ENCODE data around the gene MCF2L.

- TF ChIP-seq CTCF (IDR thresholded peaks at IDR 0.05; ENCODE audit: poor library complexity, severe bottlenecking) (no peak), MXI1 (conservative IDR thresholded peaks at IDR 0.05; ENCODE audit: poor library complexity, severe bottlenecking) (no peak), RAD21 (conservative IDR thresholded peaks at IDR 0.05) (no peak), REST (IDR thresholded peaks at IDR 0.05; ENCODE audit: borderline replicate concordance) (no peak), POLR2AphosphoS5 (IDR thresholded peaks at IDR 0.05) (no peak), EP300 (conservative IDR thresholded peaks at IDR 0.05; ENCODE audit: poor library complexity, severe bottlenecking) (no peak), TAF1 (IDR thresholded peaks at IDR 0.05; ENCODE audit: low read depth) (no peak), EZH2 (IDR thresholded peaks at IDR 0.05; ENCODE audit: borderline replicate concordance, insufficient read depth, low read length, poor library complexity, severe bottlenecking) (no peak)
Observed at GRCh38 chr13:113087923-113088690, 119.1 kb downstream of the MCF2L start.

Measured in neural cell (in vitro differentiated cells).